ENCODE data around the gene C12orf76. TPM values are rescaled to one million over a fixed set of nuclear protein-coding genes. Genes with fewer than 3 reads are reported as not detected.

The C12orf76 gene
- total and polyA plus RNA-seq, 2 of the 13 experiments (the other 11 are each of a cell fraction or from before 2014, with no cell fraction given) = 15.8 to 38.4 TPM

GRCh38 chr12:109995686-109996482 is 52.4 kb downstream of the C12orf76 start, which contains the start of gene GIT2 (continued):
- TF ChIP-seq KDM1A (CRISPR knock-in tag; IDR thresholded peaks at IDR 0.05) (no peak), ATF7-NPFF (CRISPR knock-in tag; IDR thresholded peaks at IDR 0.05; ENCODE audit: low read depth) (peak; percentile 23; the same call in 1 of the 2 replicates), ZBTB49 (CRISPR knock-in tag; IDR thresholded peaks at IDR 0.05; ENCODE audit: borderline replicate concordance) (no peak), NAIF1 (CRISPR knock-in tag; IDR thresholded peaks at IDR 0.05; ENCODE audit: borderline replicate concordance) (no peak), ZNF20 (CRISPR knock-in tag; IDR thresholded peaks at IDR 0.05) (no peak), MTA1 (CRISPR knock-in tag; IDR thresholded peaks at IDR 0.05; ENCODE audit: borderline replicate concordance) (peak; percentile 80; the same call in 1 of the 2 replicates), BRD4 (CRISPR knock-in tag; IDR thresholded peaks at IDR 0.05) (no peak), MIER3 (CRISPR knock-in tag; IDR thresholded peaks at IDR 0.05; ENCODE audit: borderline replicate concordance) (no peak), FOXO1 (CRISPR knock-in tag; IDR thresholded peaks at IDR 0.05) (no peak), ZNF784 (CRISPR knock-in tag; IDR thresholded peaks at IDR 0.05; ENCODE audit: borderline replicate concordance) (peak; percentile 94), ZNF619 (CRISPR knock-in tag; IDR thresholded peaks at IDR 0.05) (no peak), ZBTB42 (CRISPR knock-in tag; IDR thresholded peaks at IDR 0.05) (no peak; the same call in 1 of the 2 replicates), FIP1L1 (IDR thresholded peaks at IDR 0.05; ENCODE audit: borderline replicate concordance, insufficient read depth, low read depth, low read length) (no peak), DZIP1 (CRISPR knock-in tag; IDR thresholded peaks at IDR 0.05) (no peak), ZNF878 (CRISPR knock-in tag; IDR thresholded peaks at IDR 0.05) (no peak), ZNF230 (CRISPR knock-in tag; IDR thresholded peaks at IDR 0.05) (peak; percentile 65), ZNF816 (CRISPR knock-in tag; IDR thresholded peaks at IDR 0.05; ENCODE audit: borderline replicate concordance) (no peak), CSRNP1 (CRISPR knock-in tag; IDR thresholded peaks at IDR 0.05) (peak; percentile 60; the same call in 1 of the 2 replicates), MXD1 (CRISPR knock-in tag; IDR thresholded peaks at IDR 0.05) (peak; percentile 82), MAZ (IDR thresholded peaks at IDR 0.05; ENCODE audit: borderline replicate concordance, low read depth, low read length) (no peak; the same call in 1 of the 2 replicates), MAZ (CRISPR knock-in tag; IDR thresholded peaks at IDR 0.05; ENCODE audit: low read depth) (peak; percentile 66)

All from HepG2 (cell line).